Osteocyte (in vitro differentiated cells): ENCODE data around the gene CXorf51B. TPM values are rescaled to one million over a fixed set of nuclear protein-coding genes. Genes with fewer than 3 reads are reported as not detected.
"Not testable (repeated sequence)": the region's sequence is repeated elsewhere in the genome, so short reads cannot be mapped to it uniquely, and the experiment has no call there.

Source experiments
- DNase-seq: peaks from one replicate; pipeline ENCODE4 v3.0.0; 2021; ENCODE audit warnings: mixed read lengths; ENCODE audit not compliant: unreplicated experiment; ENCODE audit errors: extremely low spot score
- H3K27ac Mint-ChIP-seq: one replicate; pipeline ENCODE4 v1.8.0; 2021; ENCODE audit warnings: mild to moderate bottlenecking, mixed read lengths; ENCODE audit not compliant: unreplicated experiment
- H3K27me3 Mint-ChIP-seq: one replicate; pipeline ENCODE4 v1.8.0; 2021; ENCODE audit warnings: mixed read lengths; ENCODE audit not compliant: unreplicated experiment
- H3K36me3 Mint-ChIP-seq: one replicate; pipeline ENCODE4 v1.8.0; 2021; ENCODE audit warnings: mixed read lengths; ENCODE audit not compliant: unreplicated experiment
- H3K4me1 Mint-ChIP-seq: one replicate; pipeline ENCODE4 v1.8.0; 2021; ENCODE audit warnings: mixed read lengths; ENCODE audit not compliant: unreplicated experiment
- H3K4me3 Mint-ChIP-seq: one replicate; pipeline ENCODE4 v1.8.0; 2021; ENCODE audit warnings: mild to moderate bottlenecking, moderate library complexity, mixed read lengths; ENCODE audit not compliant: unreplicated experiment
- H3K9me3 Mint-ChIP-seq: one replicate; pipeline ENCODE4 v1.8.0; 2021; ENCODE audit warnings: mixed read lengths; ENCODE audit not compliant: unreplicated experiment
- long read RNA-seq: library from polyadenylated mRNA; unstranded; transcript quantifications from one replicate; pipeline ENCODE4 v2.0.0, GENCODE V29; 2021
- total RNA-seq: library from RNA; stranded (reverse); gene quantifications from 2 replicates; pipeline ENCODE4 v1.2.1, GENCODE V29; 2021
- TF ChIP-seq, protein P1 (sequence below): fragments of 200-600 bp; sonication (generic); IDR thresholded peaks from 2 replicates; pipeline ENCODE4 v1.5.0; 2021; ENCODE audit warnings: antibody characterized with exemption, mild to moderate bottlenecking, moderate library complexity

The CXorf51B gene
- total RNA-seq, result not detected in 2 replicates
- long read RNA-seq, result 0 reads

GRCh38 chrX:146809471-146809870 is at the start of gene CXorf51B:
CXorf51B (plus strand) TSS chrX:146809771; CDS start chrX:146809792, 21 bp downstream.
- H3K36me3 Mint-ChIP-seq, DNase-seq, H3K9me3 Mint-ChIP-seq, H3K27ac Mint-ChIP-seq, H3K27me3 Mint-ChIP-seq, H3K4me3 Mint-ChIP-seq, H3K4me1 Mint-ChIP-seq: not testable (repeated sequence)

DNA sequence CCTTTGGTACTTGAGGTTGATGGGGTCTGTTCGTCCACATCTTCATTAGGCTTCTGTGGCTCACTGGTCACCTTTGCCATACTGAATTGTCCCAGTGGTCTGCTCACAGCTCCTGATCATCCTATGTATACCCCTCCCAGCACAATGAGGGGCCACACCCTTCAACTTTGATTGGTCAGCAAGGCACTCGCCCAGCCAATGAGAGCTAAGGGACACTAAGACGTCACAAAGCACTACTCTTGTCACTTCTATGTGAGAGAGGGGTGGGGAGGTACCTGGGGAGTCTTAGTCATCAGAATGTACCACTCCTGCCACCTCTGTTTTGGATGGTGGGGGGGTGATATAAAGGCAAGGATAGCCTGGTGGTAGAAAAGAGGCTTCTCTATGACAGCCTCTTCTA is 5.1 kb downstream of the CXorf51B start, which contains the start of gene CXorf51A:
Gene CXorf51A (minus strand): TSS at position 101 of the 400 bp plus-strand sequence. CDS start 21 bp downstream, at position 80.
- H3K27ac Mint-ChIP-seq, H3K4me3 Mint-ChIP-seq, H3K36me3 Mint-ChIP-seq, H3K27me3 Mint-ChIP-seq, H3K9me3 Mint-ChIP-seq, DNase-seq, H3K4me1 Mint-ChIP-seq: not testable (repeated sequence)

- H3K4me1 Mint-ChIP-seq, result no peaks in the 10 kb centered on the region
- H3K36me3 Mint-ChIP-seq, result no peaks in the 10 kb centered on the region
- no peak overlapping the region for H3K4me3 Mint-ChIP-seq
- H3K9me3 Mint-ChIP-seq, result peaks cover 25% of the 10 kb centered on the region
- TF ChIP-seq, protein P1, sequence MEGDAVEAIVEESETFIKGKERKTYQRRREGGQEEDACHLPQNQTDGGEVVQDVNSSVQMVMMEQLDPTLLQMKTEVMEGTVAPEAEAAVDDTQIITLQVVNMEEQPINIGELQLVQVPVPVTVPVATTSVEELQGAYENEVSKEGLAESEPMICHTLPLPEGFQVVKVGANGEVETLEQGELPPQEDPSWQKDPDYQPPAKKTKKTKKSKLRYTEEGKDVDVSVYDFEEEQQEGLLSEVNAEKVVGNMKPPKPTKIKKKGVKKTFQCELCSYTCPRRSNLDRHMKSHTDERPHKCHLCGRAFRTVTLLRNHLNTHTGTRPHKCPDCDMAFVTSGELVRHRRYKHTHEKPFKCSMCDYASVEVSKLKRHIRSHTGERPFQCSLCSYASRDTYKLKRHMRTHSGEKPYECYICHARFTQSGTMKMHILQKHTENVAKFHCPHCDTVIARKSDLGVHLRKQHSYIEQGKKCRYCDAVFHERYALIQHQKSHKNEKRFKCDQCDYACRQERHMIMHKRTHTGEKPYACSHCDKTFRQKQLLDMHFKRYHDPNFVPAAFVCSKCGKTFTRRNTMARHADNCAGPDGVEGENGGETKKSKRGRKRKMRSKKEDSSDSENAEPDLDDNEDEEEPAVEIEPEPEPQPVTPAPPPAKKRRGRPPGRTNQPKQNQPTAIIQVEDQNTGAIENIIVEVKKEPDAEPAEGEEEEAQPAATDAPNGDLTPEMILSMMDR, result no peak
- no peaks in the 10 kb centered on the region for H3K27me3 Mint-ChIP-seq
- no peak overlapping the region for H3K27ac Mint-ChIP-seq
- DNase-seq, result no peak
These were observed 22.4 kb downstream of the CXorf51B start for GRCh38 chrX:146831994-146832393.

- Mint-ChIP-seq H3K4me3 (no peak overlapping the region), H3K9me3 (peaks cover 61% of the 10 kb centered on the region), H3K36me3 (no peaks in the 10 kb centered on the region), H3K27me3 (no peaks in the 10 kb centered on the region), H3K27ac (no peak overlapping the region), H3K4me1 (no peaks in the 10 kb centered on the region)
- DNase-seq, result no peak
- TF ChIP-seq, protein P1, result no peak
These were observed 44.7 kb downstream of the CXorf51B start for GRCh38 chrX:146854281-146854680.

Other genes starting within 250 kb of the CXorf51B start
- not detected in 2 replicates for gene CXorf51A, start 5.0 kb downstream of the CXorf51B start, total RNA-seq